ENCODE results near the gene RYR1.

Gene RYR1

DNA sequence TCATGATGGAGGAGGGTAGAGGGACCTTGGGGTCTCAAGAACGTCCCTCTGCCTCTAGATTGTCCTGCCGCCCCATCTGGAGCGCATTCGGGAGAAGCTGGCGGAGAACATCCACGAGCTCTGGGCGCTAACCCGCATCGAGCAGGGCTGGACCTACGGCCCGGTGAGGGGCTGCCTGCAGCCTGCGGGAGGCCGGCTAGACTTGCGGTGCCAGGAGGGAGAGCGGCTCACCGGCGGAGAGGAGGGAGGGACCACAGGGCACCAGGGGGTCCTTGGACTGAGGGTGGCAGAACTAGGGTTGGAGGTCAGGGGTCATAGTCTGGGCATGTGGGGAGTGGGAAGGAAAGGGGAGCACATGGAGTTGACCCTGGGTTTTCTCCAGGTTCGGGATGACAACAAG lies 29.9 kb downstream of the RYR1 start:
- Histone ChIP-seq H3K27me3 (ENCODE audit: insufficient read depth, low read length, poor library complexity, severe bottlenecking) (no peaks in the 10 kb centered on the region), H3K36me3 (ENCODE audit: insufficient read depth, low read length) (no peaks in the 10 kb centered on the region)

DNA sequence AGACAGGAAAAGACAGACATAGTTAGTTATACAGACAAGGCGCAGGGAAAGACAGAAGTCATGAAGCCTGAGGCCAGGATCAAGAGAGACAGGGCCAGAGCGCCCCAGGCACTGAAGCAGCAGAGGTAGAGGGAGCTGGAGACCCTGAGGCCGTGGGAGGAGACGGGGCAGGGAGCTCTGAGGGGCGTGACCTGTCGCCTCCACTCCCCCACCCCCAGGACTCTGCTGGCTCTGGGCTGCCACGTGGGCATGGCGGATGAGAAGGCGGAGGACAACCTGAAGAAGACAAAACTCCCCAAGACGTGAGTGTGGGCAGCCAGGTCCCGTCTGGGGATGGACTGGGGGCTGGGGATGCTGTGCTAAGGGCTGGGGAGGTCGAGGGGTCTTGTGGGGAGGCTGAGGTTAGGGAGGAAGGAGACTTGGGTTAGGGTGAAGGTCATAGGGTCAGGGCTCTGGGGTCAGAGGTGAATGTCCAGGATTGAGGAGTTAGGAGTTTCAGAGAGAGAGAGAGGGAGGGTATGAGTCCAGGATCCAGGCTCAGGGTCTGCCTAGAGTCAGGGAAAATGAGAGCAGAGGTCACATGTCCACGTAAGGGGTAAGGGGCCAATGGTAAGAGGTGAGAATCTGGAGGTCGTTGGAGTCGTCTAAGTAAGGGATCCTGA lies 31.1 kb downstream of the RYR1 start:
- peaks cover 4% of the 10 kb centered on the region for H3K4me1 ChIP-seq (ENCODE audit: insufficient read depth, low read length, poor library complexity, severe bottlenecking)
- no peak overlapping the region for H3K4me3 ChIP-seq (ENCODE audit: low read length, poor library complexity, severe bottlenecking)
- no peaks in the 10 kb centered on the region for H3K9me3 ChIP-seq (ENCODE audit: insufficient read depth, low read depth, low read length)
- H3K27me3 ChIP-seq (ENCODE audit: insufficient read depth, low read length, poor library complexity, severe bottlenecking) = no peaks in the 10 kb centered on the region
- H3K9ac ChIP-seq (ENCODE audit: low read depth, low read length, poor library complexity, severe bottlenecking) = no peak overlapping the region
- H3K79me2 ChIP-seq (ENCODE audit: insufficient read depth, low read length) = no peaks in the 10 kb centered on the region
- H3K4me2 ChIP-seq (ENCODE audit: low read depth, low read length, poor library complexity, severe bottlenecking) = no peak overlapping the region
- H3K9me2 ChIP-seq (replicated peaks; ENCODE audit: low read depth, low read length) = no peaks in the 10 kb centered on the region
- H3K36me3 ChIP-seq (ENCODE audit: insufficient read depth, low read length) = no peaks in the 10 kb centered on the region
- no peaks in the 10 kb centered on the region for H4K20me1 ChIP-seq (ENCODE audit: insufficient read depth, low read length, poor library complexity, severe bottlenecking)
- no peak overlapping the region for H2AFZ ChIP-seq (ENCODE audit: low read length)
- TF ChIP-seq, protein P1, sequence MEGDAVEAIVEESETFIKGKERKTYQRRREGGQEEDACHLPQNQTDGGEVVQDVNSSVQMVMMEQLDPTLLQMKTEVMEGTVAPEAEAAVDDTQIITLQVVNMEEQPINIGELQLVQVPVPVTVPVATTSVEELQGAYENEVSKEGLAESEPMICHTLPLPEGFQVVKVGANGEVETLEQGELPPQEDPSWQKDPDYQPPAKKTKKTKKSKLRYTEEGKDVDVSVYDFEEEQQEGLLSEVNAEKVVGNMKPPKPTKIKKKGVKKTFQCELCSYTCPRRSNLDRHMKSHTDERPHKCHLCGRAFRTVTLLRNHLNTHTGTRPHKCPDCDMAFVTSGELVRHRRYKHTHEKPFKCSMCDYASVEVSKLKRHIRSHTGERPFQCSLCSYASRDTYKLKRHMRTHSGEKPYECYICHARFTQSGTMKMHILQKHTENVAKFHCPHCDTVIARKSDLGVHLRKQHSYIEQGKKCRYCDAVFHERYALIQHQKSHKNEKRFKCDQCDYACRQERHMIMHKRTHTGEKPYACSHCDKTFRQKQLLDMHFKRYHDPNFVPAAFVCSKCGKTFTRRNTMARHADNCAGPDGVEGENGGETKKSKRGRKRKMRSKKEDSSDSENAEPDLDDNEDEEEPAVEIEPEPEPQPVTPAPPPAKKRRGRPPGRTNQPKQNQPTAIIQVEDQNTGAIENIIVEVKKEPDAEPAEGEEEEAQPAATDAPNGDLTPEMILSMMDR (conservative IDR thresholded peaks at IDR 0.05; ENCODE audit: low read length) = no peak
- no peak for TF ChIP-seq EZH2phosphoT487 (IDR thresholded peaks at IDR 0.05; ENCODE audit: borderline replicate concordance)
- H3F3A ChIP-seq (ENCODE audit: low read depth) = no peaks in the 10 kb centered on the region

More for the DNA sequence above, 29.9 kb downstream of the RYR1 start:
- no peak overlapping the region for H3K4me2 ChIP-seq (ENCODE audit: low read depth, low read length, poor library complexity, severe bottlenecking)
- no peak overlapping the region for H3K9ac ChIP-seq (ENCODE audit: low read depth, low read length, poor library complexity, severe bottlenecking)
- H3K4me1 ChIP-seq (ENCODE audit: insufficient read depth, low read length, poor library complexity, severe bottlenecking) = no peaks in the 10 kb centered on the region
- no peaks in the 10 kb centered on the region for H4K20me1 ChIP-seq (ENCODE audit: insufficient read depth, low read length, poor library complexity, severe bottlenecking)
- H3K4me3 ChIP-seq (ENCODE audit: low read length, poor library complexity, severe bottlenecking) = no peak overlapping the region
- H2AFZ ChIP-seq (ENCODE audit: low read length) = no peak overlapping the region
- H3K9me2 ChIP-seq (replicated peaks; ENCODE audit: low read depth, low read length) = no peaks in the 10 kb centered on the region
- TF ChIP-seq EZH2phosphoT487 (IDR thresholded peaks at IDR 0.05; ENCODE audit: borderline replicate concordance) = no peak
- TF ChIP-seq, protein P1 (conservative IDR thresholded peaks at IDR 0.05; ENCODE audit: low read length) = no peak
- H3K79me2 ChIP-seq (ENCODE audit: insufficient read depth, low read length) = no peaks in the 10 kb centered on the region
- no peaks in the 10 kb centered on the region for H3K9me3 ChIP-seq (ENCODE audit: insufficient read depth, low read depth, low read length)
- H3F3A ChIP-seq (ENCODE audit: low read depth) = no peaks in the 10 kb centered on the region

DNA sequence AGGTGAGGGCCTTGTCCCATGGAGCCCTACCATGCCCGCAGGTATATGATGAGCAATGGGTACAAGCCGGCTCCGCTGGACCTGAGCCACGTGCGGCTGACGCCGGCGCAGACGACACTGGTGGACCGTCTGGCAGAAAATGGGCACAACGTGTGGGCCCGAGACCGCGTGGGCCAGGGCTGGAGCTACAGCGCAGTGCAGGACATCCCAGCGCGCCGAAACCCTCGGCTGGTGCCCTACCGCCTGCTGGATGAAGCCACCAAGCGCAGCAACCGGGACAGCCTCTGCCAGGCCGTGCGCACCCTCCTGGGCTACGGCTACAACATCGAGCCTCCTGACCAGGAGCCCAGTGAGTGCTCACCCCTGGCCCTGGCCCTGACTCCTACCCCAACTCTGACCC lies 32.6 kb downstream of the RYR1 start:
- Histone ChIP-seq H3K4me2 (ENCODE audit: low read depth, low read length, poor library complexity, severe bottlenecking) (no peak overlapping the region), H3K36me3 (ENCODE audit: insufficient read depth, low read length) (no peaks in the 10 kb centered on the region), H3K9me2 (replicated peaks; ENCODE audit: low read depth, low read length) (no peaks in the 10 kb centered on the region), H3K9me3 (ENCODE audit: insufficient read depth, low read depth, low read length) (no peaks in the 10 kb centered on the region), H3K4me3 (ENCODE audit: low read length, poor library complexity, severe bottlenecking) (no peak overlapping the region), H3K79me2 (ENCODE audit: insufficient read depth, low read length) (no peaks in the 10 kb centered on the region), H3F3A (ENCODE audit: low read depth) (no peaks in the 10 kb centered on the region), H3K9ac (ENCODE audit: low read depth, low read length, poor library complexity, severe bottlenecking) (no peak overlapping the region), H2AFZ (ENCODE audit: low read length) (no peak overlapping the region), H4K20me1 (ENCODE audit: insufficient read depth, low read length, poor library complexity, severe bottlenecking) (no peaks in the 10 kb centered on the region), H3K27me3 (ENCODE audit: insufficient read depth, low read length, poor library complexity, severe bottlenecking) (no peaks in the 10 kb centered on the region), H3K4me1 (ENCODE audit: insufficient read depth, low read length, poor library complexity, severe bottlenecking) (peaks cover 6% of the 10 kb centered on the region)
- TF ChIP-seq, protein P1 (conservative IDR thresholded peaks at IDR 0.05; ENCODE audit: low read length) = no peak
- no peak for TF ChIP-seq EZH2phosphoT487 (IDR thresholded peaks at IDR 0.05; ENCODE audit: borderline replicate concordance)

Measured in Loucy (cell line).